Duodenal mucosa (tissue), 2 donors: ENCODE data around the gene LDHAL6B.

ENCODE experiments used
- H3K27ac ChIP-seq: one replicate; pipeline ENCODE4 v1.7.0; 2013; ENCODE audit warnings: low read depth, low read length
- H3K27me3 ChIP-seq, 2 donors: one replicate each; pipeline ENCODE4 v1.7.0; 2013; ENCODE audit warnings: low read length in 2 of 2, control low read depth in 1 of 2; ENCODE audit not compliant: insufficient read depth in 2 of 2, control insufficient read depth in 1 of 2
- H3K36me3 ChIP-seq, 2 donors: one replicate each; pipeline ENCODE4 v1.7.0; 2013; ENCODE audit warnings: low read length in 2 of 2, control low read depth in 1 of 2; ENCODE audit not compliant: insufficient read depth in 2 of 2, control insufficient read depth in 1 of 2
- H3K4me1 ChIP-seq, 2 donors: one replicate each; pipeline ENCODE4 v1.7.0; 2013; ENCODE audit warnings: low read length in 2 of 2, control low read depth in 1 of 2; ENCODE audit not compliant: insufficient read depth in 2 of 2, control insufficient read depth in 1 of 2
- H3K4me3 ChIP-seq, 2 donors: one replicate each; pipeline ENCODE4 v1.7.0; 2013; ENCODE audit warnings: low read length in 2 of 2, low read depth in 1 of 2
- H3K9ac ChIP-seq, 2 donors: one replicate each; pipeline ENCODE4 v1.7.0; 2013; ENCODE audit warnings: low read length in 2 of 2, low read depth in 1 of 2
- H3K9me3 ChIP-seq, 2 donors: one replicate each; pipeline ENCODE4 v1.7.0; 2013; ENCODE audit warnings: low read length in 2 of 2, control low read depth in 1 of 2; ENCODE audit not compliant: control insufficient read depth in 1 of 2

The LDHAL6B gene

GRCh38 chr15:59168536-59168935 is 38.1 kb upstream of the LDHAL6B start:
- H3K27ac ChIP-seq = no peak overlapping the region
- H3K4me3 ChIP-seq = no peak overlapping the region
- H3K9ac ChIP-seq = no peak overlapping the region
- peaks cover 17 to 46% of the 10 kb centered on the region in 2 donors for H3K36me3 ChIP-seq
- no peaks in the 10 kb centered on the region for H3K9me3 ChIP-seq
- no peaks in the 10 kb centered on the region for H3K27me3 ChIP-seq
- peaks cover 0 to 7% of the 10 kb centered on the region in 2 donors for H3K4me1 ChIP-seq

GRCh38 chr15:59169251-59169708 is 37.4 kb upstream of the LDHAL6B start:
- Histone ChIP-seq H3K9me3 (no peaks in the 10 kb centered on the region), H3K4me3 (no peak overlapping the region), H3K27me3 (no peaks in the 10 kb centered on the region), H3K36me3 (peaks cover 21 to 50% of the 10 kb centered on the region in 2 donors), H3K9ac (no peak overlapping the region), H3K4me1 (peaks cover 0 to 7% of the 10 kb centered on the region in 2 donors), H3K27ac (no peak overlapping the region)

GRCh38 chr15:59170295-59171066 is 36.2 kb upstream of the LDHAL6B start:
- peaks cover 21 to 50% of the 10 kb centered on the region in 2 donors for H3K36me3 ChIP-seq
- H3K9me3 ChIP-seq = no peaks in the 10 kb centered on the region
- no peaks in the 10 kb centered on the region for H3K27me3 ChIP-seq
- no peak overlapping the region for H3K4me3 ChIP-seq
- no peak overlapping the region for H3K9ac ChIP-seq
- peaks cover 4 to 17% of the 10 kb centered on the region in 2 donors for H3K4me1 ChIP-seq
- H3K27ac ChIP-seq = no peak overlapping the region

GRCh38 chr15:59171067-59171397 is 35.6 kb upstream of the LDHAL6B start:
- Histone ChIP-seq H3K27ac (no peak overlapping the region), H3K36me3 (peaks cover 21 to 50% of the 10 kb centered on the region in 2 donors), H3K4me1 (peaks cover 5 to 21% of the 10 kb centered on the region in 2 donors)

GRCh38 chr15:59172289-59172901 is 34.2 kb upstream of the LDHAL6B start:
- H3K9me3 ChIP-seq = no peaks in the 10 kb centered on the region
- no peak overlapping the region for H3K4me3 ChIP-seq
- H3K27me3 ChIP-seq = no peaks in the 10 kb centered on the region
- H3K9ac ChIP-seq = no peak overlapping the region
- H3K27ac ChIP-seq = no peak overlapping the region
- H3K36me3 ChIP-seq = peaks cover 21 to 51% of the 10 kb centered on the region in 2 donors
- H3K4me1 ChIP-seq = peaks cover 5 to 14% of the 10 kb centered on the region in 2 donors

More at GRCh38 chr15:59171067-59171397, 35.6 kb upstream of the LDHAL6B start:
- H3K4me3 ChIP-seq = no peak overlapping the region
- no peak overlapping the region for H3K9ac ChIP-seq
- no peaks in the 10 kb centered on the region for H3K9me3 ChIP-seq
- H3K27me3 ChIP-seq = no peaks in the 10 kb centered on the region

- Histone ChIP-seq H3K9ac (no peak overlapping the region), H3K27ac (no peak overlapping the region), H3K4me3 (no peak overlapping the region), H3K27me3 (no peaks in the 10 kb centered on the region), H3K36me3 (peaks cover 22 to 59% of the 10 kb centered on the region in 2 donors), H3K4me1 (peaks cover 5 to 14% of the 10 kb centered on the region in 2 donors), H3K9me3 (no peaks in the 10 kb centered on the region)
Observed at GRCh38 chr15:59173194-59173593, 33.4 kb upstream of the LDHAL6B start.

GRCh38 chr15:59174151-59174834 is 32.4 kb upstream of the LDHAL6B start:
- H3K4me1 ChIP-seq = peaks cover 5 to 14% of the 10 kb centered on the region in 2 donors
- H3K27ac ChIP-seq = no peak overlapping the region
- H3K36me3 ChIP-seq = peaks cover 30 to 67% of the 10 kb centered on the region in 2 donors
- no peak overlapping the region for H3K9ac ChIP-seq
- H3K9me3 ChIP-seq = no peaks in the 10 kb centered on the region
- H3K4me3 ChIP-seq = no peak overlapping the region
- H3K27me3 ChIP-seq = no peaks in the 10 kb centered on the region

GRCh38 chr15:59174835-59175831 is 31.5 kb upstream of the LDHAL6B start:
- no peak overlapping the region for H3K27ac ChIP-seq
- H3K36me3 ChIP-seq = peaks cover 29 to 67% of the 10 kb centered on the region in 2 donors
- H3K9ac ChIP-seq = peak overlapping the region in 1 of 2 donors; percentile 28

GRCh38 chr15:59176653-59177316 is 29.9 kb upstream of the LDHAL6B start:
- no peaks in the 10 kb centered on the region for H3K9me3 ChIP-seq
- H3K4me3 ChIP-seq = no peak overlapping the region
- no peaks in the 10 kb centered on the region for H3K27me3 ChIP-seq
- H3K9ac ChIP-seq = no peak overlapping the region
- no peak overlapping the region for H3K27ac ChIP-seq
- peaks cover 5 to 14% of the 10 kb centered on the region in 2 donors for H3K4me1 ChIP-seq
- H3K36me3 ChIP-seq = peaks cover 18 to 55% of the 10 kb centered on the region in 2 donors

More at GRCh38 chr15:59174835-59175831, 31.5 kb upstream of the LDHAL6B start:
- H3K9me3 ChIP-seq = no peaks in the 10 kb centered on the region
- H3K27me3 ChIP-seq = no peaks in the 10 kb centered on the region
- H3K4me3 ChIP-seq = no peak overlapping the region
- H3K4me1 ChIP-seq = peaks cover 5 to 14% of the 10 kb centered on the region in 2 donors
